ENCODE measurements around the gene ANO8.
A peak's percentile ranks its signal among the peaks of the same experiment; 100 is the strongest.

Gene ANO8

GRCh38 chr19:17327068-17327653, 7.5 kb downstream of the ANO8 start:
- no peaks in the 10 kb centered on the region for H3K27me3 Mint-ChIP-seq
- H3K27ac Mint-ChIP-seq, result no peak overlapping the region
- peaks cover 11% of the 10 kb centered on the region for H3K4me1 Mint-ChIP-seq (ENCODE audit: low read depth)
- no peak for DNase-seq
- H3K4me3 Mint-ChIP-seq, result no peak overlapping the region
- H3K9me3 Mint-ChIP-seq, result no peaks in the 10 kb centered on the region
- peaks cover 8% of the 10 kb centered on the region for H3K36me3 Mint-ChIP-seq (ENCODE audit: low read depth)

GRCh38 chr19:17326595-17326966, 8.1 kb downstream of the ANO8 start:
- H3K27ac Mint-ChIP-seq, result no peak overlapping the region
- no peaks in the 10 kb centered on the region for H3K27me3 Mint-ChIP-seq
- peaks cover 11% of the 10 kb centered on the region for H3K4me1 Mint-ChIP-seq (ENCODE audit: low read depth)

GRCh38 chr19:17325881-17326594, 8.6 kb downstream of the ANO8 start:
- H3K9me3 Mint-ChIP-seq, result no peaks in the 10 kb centered on the region
- no peaks in the 10 kb centered on the region for H3K27me3 Mint-ChIP-seq
- no peak overlapping the region for H3K27ac Mint-ChIP-seq
- peaks cover 13% of the 10 kb centered on the region for H3K36me3 Mint-ChIP-seq (ENCODE audit: low read depth)
- no peak overlapping the region for H3K4me3 Mint-ChIP-seq
- DNase-seq, result no peak
- H3K4me1 Mint-ChIP-seq (ENCODE audit: low read depth), result peaks cover 11% of the 10 kb centered on the region

More at GRCh38 chr19:17326595-17326966, 8.1 kb downstream of the ANO8 start:
- Mint-ChIP-seq H3K4me3 (no peak overlapping the region), H3K9me3 (no peaks in the 10 kb centered on the region), H3K36me3 (ENCODE audit: low read depth) (peaks cover 10% of the 10 kb centered on the region)
- DNase-seq, result no peak

- H3K4me3 Mint-ChIP-seq, result no peak overlapping the region
- no peak overlapping the region for H3K27ac Mint-ChIP-seq
- peaks cover 22% of the 10 kb centered on the region for H3K36me3 Mint-ChIP-seq (ENCODE audit: low read depth)
- DNase-seq, result no peak
- peaks cover 10% of the 10 kb centered on the region for H3K4me1 Mint-ChIP-seq (ENCODE audit: low read depth)
- H3K9me3 Mint-ChIP-seq, result no peaks in the 10 kb centered on the region
- no peaks in the 10 kb centered on the region for H3K27me3 Mint-ChIP-seq
These were observed 9.5 kb downstream of the ANO8 start for GRCh38 chr19:17325133-17325532.

- Mint-ChIP-seq H3K9me3 (no peaks in the 10 kb centered on the region), H3K36me3 (ENCODE audit: low read depth) (peaks cover 28% of the 10 kb centered on the region), H3K27me3 (no peaks in the 10 kb centered on the region), H3K27ac (no peak overlapping the region), H3K4me3 (no peak overlapping the region), H3K4me1 (ENCODE audit: low read depth) (peaks cover 7% of the 10 kb centered on the region)
- no peak for DNase-seq
These were observed 10.1 kb downstream of the ANO8 start for GRCh38 chr19:17324357-17325114.

GRCh38 chr19:17323964-17324332, 10.7 kb downstream of the ANO8 start:
- Mint-ChIP-seq H3K9me3 (no peaks in the 10 kb centered on the region), H3K27ac (no peak overlapping the region), H3K36me3 (ENCODE audit: low read depth) (peaks cover 34% of the 10 kb centered on the region), H3K4me1 (ENCODE audit: low read depth) (peaks cover 6% of the 10 kb centered on the region), H3K27me3 (no peaks in the 10 kb centered on the region), H3K4me3 (no peak overlapping the region)
- no peak for DNase-seq

GRCh38 chr19:17323300-17323963, 11.2 kb downstream of the ANO8 start:
- Mint-ChIP-seq H3K4me1 (ENCODE audit: low read depth) (peaks cover 5% of the 10 kb centered on the region), H3K27me3 (no peaks in the 10 kb centered on the region), H3K36me3 (ENCODE audit: low read depth) (peaks cover 36% of the 10 kb centered on the region), H3K27ac (no peak overlapping the region), H3K9me3 (no peaks in the 10 kb centered on the region), H3K4me3 (no peak overlapping the region)
- DNase-seq, result no peak

GRCh38 chr19:17322854-17323253, 11.8 kb downstream of the ANO8 start:
- H3K4me1 Mint-ChIP-seq (ENCODE audit: low read depth), result peaks cover 3% of the 10 kb centered on the region
- no peak overlapping the region for H3K4me3 Mint-ChIP-seq
- H3K27ac Mint-ChIP-seq, result peak overlapping the region; percentile 71
- no peak for DNase-seq
- peaks cover 37% of the 10 kb centered on the region for H3K36me3 Mint-ChIP-seq (ENCODE audit: low read depth)
- no peaks in the 10 kb centered on the region for H3K9me3 Mint-ChIP-seq
- no peaks in the 10 kb centered on the region for H3K27me3 Mint-ChIP-seq

GRCh38 chr19:17321655-17322489, 12.8 kb downstream of the ANO8 start:
- H3K4me3 Mint-ChIP-seq, result no peak overlapping the region
- H3K9me3 Mint-ChIP-seq, result no peaks in the 10 kb centered on the region
- H3K27me3 Mint-ChIP-seq, result no peaks in the 10 kb centered on the region
- peaks cover 2% of the 10 kb centered on the region for H3K4me1 Mint-ChIP-seq (ENCODE audit: low read depth)
- peaks cover 47% of the 10 kb centered on the region for H3K36me3 Mint-ChIP-seq (ENCODE audit: low read depth)
- H3K27ac Mint-ChIP-seq, result peak overlapping the region; percentile 71
- DNase-seq, result no peak

GRCh38 chr19:17320435-17320834, 14.2 kb downstream of the ANO8 start:
- Mint-ChIP-seq H3K27ac (no peak overlapping the region), H3K27me3 (no peaks in the 10 kb centered on the region), H3K36me3 (ENCODE audit: low read depth) (peaks cover 60% of the 10 kb centered on the region), H3K4me3 (no peak overlapping the region), H3K9me3 (no peaks in the 10 kb centered on the region), H3K4me1 (ENCODE audit: low read depth) (peaks cover 6% of the 10 kb centered on the region)
- DNase-seq, result no peak

- peaks cover 64% of the 10 kb centered on the region for H3K36me3 Mint-ChIP-seq (ENCODE audit: low read depth)
- no peak overlapping the region for H3K27ac Mint-ChIP-seq
- no peak overlapping the region for H3K4me3 Mint-ChIP-seq
- no peak for DNase-seq
- H3K27me3 Mint-ChIP-seq, result no peaks in the 10 kb centered on the region
- H3K9me3 Mint-ChIP-seq, result no peaks in the 10 kb centered on the region
- H3K4me1 Mint-ChIP-seq (ENCODE audit: low read depth), result peaks cover 6% of the 10 kb centered on the region
These were observed 15.0 kb downstream of the ANO8 start for GRCh38 chr19:17319473-17320238.

- Mint-ChIP-seq H3K27ac (no peak overlapping the region), H3K27me3 (no peaks in the 10 kb centered on the region), H3K36me3 (ENCODE audit: low read depth) (peaks cover 71% of the 10 kb centered on the region), H3K9me3 (no peaks in the 10 kb centered on the region), H3K4me1 (ENCODE audit: low read depth) (peaks cover 6% of the 10 kb centered on the region), H3K4me3 (no peak overlapping the region)
- no peak for DNase-seq
These were observed 15.7 kb downstream of the ANO8 start for GRCh38 chr19:17318966-17319365.

GRCh38 chr19:17314007-17314593, 20.6 kb downstream of the ANO8 start:
- Mint-ChIP-seq H3K4me3 (no peak overlapping the region), H3K36me3 (ENCODE audit: low read depth) (peaks cover 72% of the 10 kb centered on the region), H3K27me3 (no peaks in the 10 kb centered on the region), H3K4me1 (ENCODE audit: low read depth) (peaks cover 25% of the 10 kb centered on the region), H3K27ac (no peak overlapping the region), H3K9me3 (no peaks in the 10 kb centered on the region)
- no peak for DNase-seq

Data from activated T-cell treated with anti-CD3 and anti-CD28 coated beads, Interleukin-2, amount 50 U/mL, for 24 hours (primary cell).